ENCODE data around the gene ITPR1.

Gene ITPR1

DNA sequence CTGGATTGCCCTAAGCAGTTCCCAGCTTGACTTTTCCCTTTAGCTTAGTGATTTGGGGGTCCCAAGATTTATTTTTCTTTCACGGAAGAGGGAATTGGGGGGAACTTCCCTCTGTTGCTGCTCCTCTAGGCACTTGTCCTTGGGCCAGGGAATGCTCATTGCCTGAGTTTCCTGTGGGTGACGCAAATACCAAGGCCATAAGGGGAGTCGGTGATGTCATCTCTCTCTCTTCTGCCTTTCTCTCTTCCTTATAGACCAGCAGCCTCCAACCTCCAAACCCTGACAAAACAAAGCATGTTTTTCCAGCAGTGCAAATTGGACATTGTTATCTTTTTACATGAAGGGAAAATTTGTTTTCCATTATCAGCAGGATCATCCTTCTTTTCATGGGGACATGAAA lies 120.2 kb downstream of the ITPR1 start:
- no peak overlapping the region for H3K4me3 ChIP-seq (ENCODE audit: control insufficient read depth, low read depth, low read length)
- TF ChIP-seq, protein P1, sequence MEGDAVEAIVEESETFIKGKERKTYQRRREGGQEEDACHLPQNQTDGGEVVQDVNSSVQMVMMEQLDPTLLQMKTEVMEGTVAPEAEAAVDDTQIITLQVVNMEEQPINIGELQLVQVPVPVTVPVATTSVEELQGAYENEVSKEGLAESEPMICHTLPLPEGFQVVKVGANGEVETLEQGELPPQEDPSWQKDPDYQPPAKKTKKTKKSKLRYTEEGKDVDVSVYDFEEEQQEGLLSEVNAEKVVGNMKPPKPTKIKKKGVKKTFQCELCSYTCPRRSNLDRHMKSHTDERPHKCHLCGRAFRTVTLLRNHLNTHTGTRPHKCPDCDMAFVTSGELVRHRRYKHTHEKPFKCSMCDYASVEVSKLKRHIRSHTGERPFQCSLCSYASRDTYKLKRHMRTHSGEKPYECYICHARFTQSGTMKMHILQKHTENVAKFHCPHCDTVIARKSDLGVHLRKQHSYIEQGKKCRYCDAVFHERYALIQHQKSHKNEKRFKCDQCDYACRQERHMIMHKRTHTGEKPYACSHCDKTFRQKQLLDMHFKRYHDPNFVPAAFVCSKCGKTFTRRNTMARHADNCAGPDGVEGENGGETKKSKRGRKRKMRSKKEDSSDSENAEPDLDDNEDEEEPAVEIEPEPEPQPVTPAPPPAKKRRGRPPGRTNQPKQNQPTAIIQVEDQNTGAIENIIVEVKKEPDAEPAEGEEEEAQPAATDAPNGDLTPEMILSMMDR (conservative IDR thresholded peaks at IDR 0.05; ENCODE audit: control insufficient read depth, insufficient read depth, low read depth, low read length): no peak

DNA sequence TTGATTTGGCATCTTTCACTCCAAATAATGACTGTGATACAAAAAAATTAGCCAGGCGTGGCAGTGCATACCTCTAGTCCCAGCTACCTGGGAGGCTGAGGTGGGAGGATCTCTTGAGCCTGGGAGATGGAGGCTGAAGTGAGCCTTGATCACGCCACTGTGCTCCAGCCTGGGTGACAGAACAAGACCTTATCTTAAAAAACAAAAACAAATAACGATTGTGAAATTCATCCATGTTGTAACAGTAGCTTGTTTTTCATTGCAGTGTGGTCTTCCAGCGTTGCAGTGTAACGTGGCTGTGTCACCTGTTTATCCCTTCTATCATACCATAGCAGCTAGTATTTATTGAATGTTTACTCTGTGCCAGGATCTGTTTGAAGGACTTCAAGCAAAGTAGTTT lies 120.9 kb downstream of the ITPR1 start:
- no peak for DNase-seq (ENCODE audit: low read depth)
- TF ChIP-seq, protein P1 (conservative IDR thresholded peaks at IDR 0.05; ENCODE audit: control insufficient read depth, insufficient read depth, low read depth, low read length): no peak

More for the DNA sequence above, 120.2 kb downstream of the ITPR1 start:
- no peak for DNase-seq (ENCODE audit: low read depth)

DNA sequence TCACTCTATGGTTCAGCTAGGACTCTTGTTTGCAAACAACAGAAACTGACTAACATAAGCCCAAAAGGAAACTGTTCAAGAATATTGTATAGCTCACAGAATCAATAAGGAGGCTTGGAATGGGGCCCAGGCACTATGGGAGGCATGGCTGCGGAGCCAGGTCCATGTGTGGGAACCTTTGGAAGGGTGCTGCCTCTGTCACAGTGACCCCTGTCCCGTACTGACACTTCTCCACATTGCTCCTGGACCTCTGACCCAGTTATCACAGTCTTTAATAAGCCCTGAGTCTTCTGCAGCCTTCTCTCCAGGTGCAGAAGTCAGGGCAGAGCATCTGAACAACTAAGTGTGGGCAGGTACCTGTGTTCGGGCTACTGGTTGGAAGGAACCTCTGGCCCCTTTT lies 121.8 kb downstream of the ITPR1 start:
- DNase-seq (ENCODE audit: low read depth): no peak
- TF ChIP-seq, protein P1 (conservative IDR thresholded peaks at IDR 0.05; ENCODE audit: control insufficient read depth, insufficient read depth, low read depth, low read length): no peak
- no peak overlapping the region for H3K4me3 ChIP-seq (ENCODE audit: control insufficient read depth, low read depth, low read length)

More for the DNA sequence above, 120.9 kb downstream of the ITPR1 start:
- no peak overlapping the region for H3K4me3 ChIP-seq (ENCODE audit: control insufficient read depth, low read depth, low read length)

DNA sequence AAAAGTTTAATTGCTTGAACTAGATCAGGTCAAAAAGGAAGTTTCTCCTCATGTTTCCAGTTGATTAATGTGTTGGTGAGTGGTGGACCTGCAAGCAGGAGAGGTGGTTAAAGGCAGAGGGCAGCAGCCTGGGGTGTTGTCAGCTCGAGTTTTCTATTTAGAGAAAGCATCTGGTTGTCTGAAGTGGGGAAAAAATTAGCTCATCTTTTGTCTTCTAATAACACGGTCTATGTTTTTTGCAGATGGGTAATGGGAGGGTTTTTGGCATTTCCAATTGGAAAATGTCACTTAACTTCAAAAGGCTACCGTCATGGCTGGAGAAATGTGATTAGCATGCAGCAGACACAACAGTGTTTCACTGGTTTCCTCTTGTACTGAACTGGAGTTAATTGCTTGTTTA lies 122.6 kb downstream of the ITPR1 start:
- no peak overlapping the region for H3K4me3 ChIP-seq (ENCODE audit: control insufficient read depth, low read depth, low read length)
- TF ChIP-seq, protein P1 (conservative IDR thresholded peaks at IDR 0.05; ENCODE audit: control insufficient read depth, insufficient read depth, low read depth, low read length): no peak
- no peak for DNase-seq (ENCODE audit: low read depth)

DNA sequence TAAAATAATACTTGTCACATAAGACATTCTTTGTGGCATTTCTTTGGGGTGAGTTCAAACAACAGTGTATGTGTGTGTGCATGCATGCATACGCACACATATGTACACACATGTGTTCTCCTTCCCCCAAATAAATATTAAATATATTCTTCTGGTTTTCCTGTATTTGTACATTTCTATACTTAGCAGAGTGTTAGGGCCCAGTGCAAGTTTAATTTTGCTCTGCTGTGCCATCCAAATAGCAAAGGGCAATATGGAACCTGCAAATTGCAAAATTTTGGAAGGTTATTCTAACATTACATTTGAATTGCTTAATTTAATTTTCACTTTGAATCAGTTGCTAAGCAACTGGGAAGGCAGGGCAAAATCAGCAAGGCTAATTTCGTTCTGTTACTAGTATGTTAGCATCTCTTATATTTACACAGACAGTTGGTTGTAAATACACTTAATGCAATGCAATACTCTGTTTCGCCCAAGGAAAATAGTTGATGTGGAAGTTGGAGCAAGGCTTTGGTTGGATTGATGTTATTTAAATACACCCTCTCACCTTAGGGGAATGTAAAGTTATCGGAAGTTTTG lies 130.4 kb downstream of the ITPR1 start:
- no peak for DNase-seq (ENCODE audit: low read depth)
- no peak overlapping the region for H3K4me3 ChIP-seq (ENCODE audit: control insufficient read depth, low read depth, low read length)

DNA sequence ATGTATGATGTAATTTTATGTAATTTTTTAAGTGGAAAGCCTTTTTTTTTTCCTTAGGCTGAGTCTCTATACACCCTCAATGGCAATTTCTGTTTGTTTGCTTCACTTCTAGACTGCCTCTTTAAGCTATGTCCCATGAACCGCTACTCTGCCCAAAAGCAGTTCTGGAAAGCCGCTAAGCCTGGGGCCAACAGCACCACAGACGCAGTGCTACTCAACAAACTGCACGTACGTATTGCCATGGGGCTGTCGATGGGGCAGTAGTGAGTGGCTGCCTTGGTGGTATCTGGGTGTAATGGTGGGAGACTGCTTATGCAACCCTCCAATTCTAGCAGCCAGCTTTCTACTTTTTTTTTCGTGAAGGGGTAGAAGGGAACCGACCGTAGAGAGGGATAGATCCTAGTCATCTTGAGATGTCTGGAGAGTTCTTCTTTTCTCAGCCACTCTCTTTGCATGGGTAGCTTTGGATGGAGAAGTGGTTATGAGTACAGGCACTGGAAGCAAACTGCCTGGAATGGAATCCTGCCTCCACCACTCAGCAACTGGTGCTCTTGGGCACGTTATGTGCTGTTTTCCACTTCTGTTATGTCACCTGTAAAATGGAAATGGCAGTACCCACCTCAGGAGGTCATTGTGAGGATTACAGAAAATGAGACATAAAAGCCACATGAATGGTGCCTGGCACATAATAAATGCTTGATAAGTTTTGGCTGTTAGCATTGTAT lies 134.7 kb downstream of the ITPR1 start:
- no peak overlapping the region for H3K4me3 ChIP-seq (ENCODE audit: control insufficient read depth, low read depth, low read length)
- TF ChIP-seq, protein P1 (conservative IDR thresholded peaks at IDR 0.05; ENCODE audit: control insufficient read depth, insufficient read depth, low read depth, low read length): no peak
- DNase-seq (ENCODE audit: low read depth): no peak

More for the DNA sequence above, 130.4 kb downstream of the ITPR1 start:
- TF ChIP-seq, protein P1 (conservative IDR thresholded peaks at IDR 0.05; ENCODE audit: control insufficient read depth, insufficient read depth, low read depth, low read length): no peak
